Activated gamma-delta T cell treated with Interleukin-2 at 50 U/mL for 16 hours (primary cell): ENCODE data around the gene HLA-DRB1.
"Not testable (repeated sequence)": the region's sequence is repeated elsewhere in the genome, so short reads cannot be mapped to it uniquely, and the experiment has no call there.

Source experiments
- DNase-seq: peaks from one replicate; pipeline ENCODE4 v3.0.0-alpha.2; 2020

HLA-DRB1 gene

DNA sequence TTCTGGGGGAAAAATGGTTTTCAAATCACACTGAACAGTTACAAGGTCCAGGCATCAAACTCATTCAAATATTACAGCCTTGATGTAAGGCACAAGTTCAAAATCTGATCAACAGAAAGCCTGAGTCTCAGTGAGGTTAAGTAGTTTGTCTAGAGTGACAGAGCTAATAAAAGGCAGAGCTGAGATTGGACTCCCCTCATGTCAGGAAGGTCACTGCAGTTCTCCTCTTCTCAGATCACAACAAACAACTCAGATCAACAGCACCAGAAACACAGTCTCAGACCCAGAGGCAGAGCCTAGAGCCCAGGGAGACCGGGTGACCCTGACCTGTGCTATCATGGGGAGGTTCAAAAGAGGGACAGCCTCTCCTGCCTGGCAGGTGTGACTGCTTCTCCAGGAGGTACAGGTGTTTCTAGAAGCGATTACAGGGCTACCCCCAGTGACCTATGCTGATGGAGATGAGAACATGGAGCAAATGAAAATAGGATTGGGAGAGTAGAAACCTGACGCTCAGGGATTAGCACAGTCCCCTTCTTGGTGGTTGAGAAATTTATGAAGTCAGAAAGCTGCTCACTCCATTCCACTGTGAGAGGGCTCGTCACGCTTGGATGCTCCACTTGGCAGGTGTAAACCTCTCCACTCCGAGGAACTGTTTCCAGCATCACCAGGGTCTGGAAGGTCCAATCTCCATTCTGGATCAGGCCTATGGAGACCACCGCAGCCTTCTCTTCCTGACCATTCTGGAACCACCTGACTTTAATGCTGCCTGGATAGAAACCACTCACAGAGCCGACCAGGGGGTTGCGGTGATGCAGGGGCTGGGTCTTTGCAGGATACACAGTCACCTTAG, 35.3 kb downstream of the HLA-DRB1 start:
- no peak for DNase-seq

DNA sequence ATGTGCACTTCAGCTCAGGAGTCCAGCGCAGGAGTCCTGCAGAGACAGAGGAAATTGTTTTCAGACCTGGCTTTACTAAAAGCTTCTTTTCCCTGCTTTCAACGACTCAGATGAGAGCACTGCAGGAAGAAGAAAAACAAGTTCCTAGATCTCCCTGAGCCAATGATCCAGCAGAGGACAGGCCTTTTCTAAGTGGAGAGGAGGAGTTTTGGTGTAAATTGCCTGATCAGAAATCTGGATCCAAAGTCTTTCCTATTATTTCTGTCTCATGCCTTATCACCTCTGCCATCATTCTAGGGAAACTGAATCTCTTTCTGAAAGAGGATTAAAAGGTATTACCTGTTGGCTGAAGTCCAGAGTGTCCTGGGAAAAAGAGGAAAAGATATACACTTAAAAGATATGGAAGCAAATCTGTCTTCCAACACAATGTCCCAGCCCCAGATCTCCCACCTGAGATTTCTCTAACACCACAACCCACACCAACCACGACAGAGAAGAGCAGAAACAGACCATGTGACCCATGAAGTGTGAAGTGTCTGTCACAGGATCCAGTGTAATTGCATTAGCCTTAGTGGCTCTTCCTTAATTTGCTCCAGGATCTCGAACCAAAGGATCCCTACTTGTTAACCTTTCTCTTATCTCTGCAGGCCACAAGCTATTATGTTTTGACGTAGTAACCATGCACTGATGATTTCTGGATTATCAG, 36.5 kb downstream of the HLA-DRB1 start:
- no peak for DNase-seq

GRCh38 chr6:32551410-32551809, 38.2 kb downstream of the HLA-DRB1 start:
- no peak for DNase-seq

- DNase-seq: no peak
These were observed 49.8 kb downstream of the HLA-DRB1 start for GRCh38 chr6:32539839-32540238.

DNA sequence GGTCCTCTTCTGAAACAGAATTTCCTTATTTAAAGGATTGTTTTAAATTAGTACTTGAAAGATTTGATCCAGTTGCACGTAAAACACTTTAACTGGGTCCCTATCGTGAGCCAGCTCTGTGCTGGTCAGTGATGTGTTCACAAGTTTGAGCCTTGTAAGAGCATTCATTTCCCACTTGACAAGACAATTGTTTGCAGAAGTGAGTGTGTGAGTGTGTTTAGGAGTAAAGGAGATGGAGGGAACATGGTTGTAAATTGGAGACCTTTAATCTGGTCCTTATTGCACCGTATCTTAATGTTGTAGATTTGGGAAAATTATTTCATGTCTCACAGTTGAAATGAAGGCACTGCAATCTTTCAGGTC, 59.2 kb downstream of the HLA-DRB1 start:
- not testable (repeated sequence) for DNase-seq

GRCh38 chr6:32529697-32530430, 59.8 kb downstream of the HLA-DRB1 start, which contains the start of gene HLA-DRB5:
Gene HLA-DRB5 (minus strand): TSS chr6:32530287. CDS start chr6:32530224, 63 bp downstream.
- DNase-seq: peak; percentile 3
